Lower leg skin (tissue), 3 donors: Measurements from ENCODE around the gene ABHD17C.

ENCODE experiments used
- POLR2A ChIP-seq, 2 donors: fragments of 450-650 bp; IDR thresholded peaks; one replicate each; pipeline ENCODE4 v1.6.1; 2016 to 2017; ENCODE audit warnings: antibody characterized with exemption in 2 of 2, mild to moderate bottlenecking in 1 of 2, moderate library complexity in 1 of 2
- TF ChIP-seq, protein P1 (sequence below), 3 donors: fragments of 450-650 bp; IDR thresholded peaks; one replicate each; pipeline ENCODE4 v1.5.1; 2016; ENCODE audit warnings: antibody characterized with exemption in 3 of 3, mild to moderate bottlenecking in 3 of 3, moderate library complexity in 2 of 3

- TF ChIP-seq, protein P1, sequence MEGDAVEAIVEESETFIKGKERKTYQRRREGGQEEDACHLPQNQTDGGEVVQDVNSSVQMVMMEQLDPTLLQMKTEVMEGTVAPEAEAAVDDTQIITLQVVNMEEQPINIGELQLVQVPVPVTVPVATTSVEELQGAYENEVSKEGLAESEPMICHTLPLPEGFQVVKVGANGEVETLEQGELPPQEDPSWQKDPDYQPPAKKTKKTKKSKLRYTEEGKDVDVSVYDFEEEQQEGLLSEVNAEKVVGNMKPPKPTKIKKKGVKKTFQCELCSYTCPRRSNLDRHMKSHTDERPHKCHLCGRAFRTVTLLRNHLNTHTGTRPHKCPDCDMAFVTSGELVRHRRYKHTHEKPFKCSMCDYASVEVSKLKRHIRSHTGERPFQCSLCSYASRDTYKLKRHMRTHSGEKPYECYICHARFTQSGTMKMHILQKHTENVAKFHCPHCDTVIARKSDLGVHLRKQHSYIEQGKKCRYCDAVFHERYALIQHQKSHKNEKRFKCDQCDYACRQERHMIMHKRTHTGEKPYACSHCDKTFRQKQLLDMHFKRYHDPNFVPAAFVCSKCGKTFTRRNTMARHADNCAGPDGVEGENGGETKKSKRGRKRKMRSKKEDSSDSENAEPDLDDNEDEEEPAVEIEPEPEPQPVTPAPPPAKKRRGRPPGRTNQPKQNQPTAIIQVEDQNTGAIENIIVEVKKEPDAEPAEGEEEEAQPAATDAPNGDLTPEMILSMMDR (IDR thresholded peaks at IDR 0.05), result no peak
- TF ChIP-seq POLR2A (IDR thresholded peaks at IDR 0.05), result no peak
These were observed 5.4 kb upstream of the ABHD17C start for GRCh38 chr15:80689716-80690115.
